ENCODE results near the gene AHRR. TPM values are rescaled to one million over a fixed set of nuclear protein-coding genes. Genes with fewer than 3 reads are reported as not detected.
"Not testable (repeated sequence)": the region's sequence is repeated elsewhere in the genome, so short reads cannot be mapped to it uniquely, and the experiment has no call there.

Gene AHRR
- total RNA-seq, 2 donors from 2014 or later = 1.9 to 2.1 TPM

GRCh38 chr5:308672-309271 lies 12.7 kb upstream of the AHRR start:
- TF ChIP-seq CTCF (IDR thresholded peaks at IDR 0.05) = no peak
- intact Hi-C loops (cut with DNase I) = no loop called here
- no peak for DNase-seq

GRCh38 chr5:309831-310230 lies 11.7 kb upstream of the AHRR start:
- H3K9me3 ChIP-seq; DNase-seq; H3K27ac ChIP-seq; H3K27me3 ChIP-seq; H3K4me3 ChIP-seq; H3K9ac ChIP-seq (ENCODE audit: low read depth in 2 of 2, low read length in 2 of 2); H3K36me3 ChIP-seq; intact Hi-C loops (cut with DNase I); H3K4me1 ChIP-seq: not testable (repeated sequence)

More at GRCh38 chr5:308672-309271, 12.7 kb upstream of the AHRR start:
- no peak overlapping the region for H3K27ac ChIP-seq
- H3K4me3 ChIP-seq = no peak overlapping the region
- peaks cover 6% of the 10 kb centered on the region for H3K36me3 ChIP-seq
- H3K27me3 ChIP-seq = no peaks in the 10 kb centered on the region
- H3K4me1 ChIP-seq = no peaks in the 10 kb centered on the region
- H3K9me3 ChIP-seq = no peaks in the 10 kb centered on the region
- H3K9ac ChIP-seq (ENCODE audit: low read depth in 2 of 2, low read length in 2 of 2) = no peak overlapping the region

GRCh38 chr5:310516-310915 lies 11.0 kb upstream of the AHRR start:
- H3K27ac ChIP-seq = no peak overlapping the region
- no peaks in the 10 kb centered on the region for H3K4me1 ChIP-seq
- peaks cover 6% of the 10 kb centered on the region for H3K36me3 ChIP-seq
- H3K9ac ChIP-seq (ENCODE audit: low read depth in 2 of 2, low read length in 2 of 2) = no peak overlapping the region
- no peaks in the 10 kb centered on the region for H3K9me3 ChIP-seq
- H3K4me3 ChIP-seq = no peak overlapping the region
- H3K27me3 ChIP-seq = no peaks in the 10 kb centered on the region
- intact Hi-C loops (cut with DNase I) = no loop called here
- DNase-seq = no peak
- TF ChIP-seq CTCF (IDR thresholded peaks at IDR 0.05) = no peak

GRCh38 chr5:310941-311434 lies 10.5 kb upstream of the AHRR start:
- no peak overlapping the region for H3K27ac ChIP-seq
- intact Hi-C loops (cut with DNase I) = no loop called here
- no peak for DNase-seq
- no peaks in the 10 kb centered on the region for H3K4me1 ChIP-seq
- H3K27me3 ChIP-seq = no peaks in the 10 kb centered on the region
- no peak overlapping the region for H3K4me3 ChIP-seq
- peaks cover 5% of the 10 kb centered on the region for H3K36me3 ChIP-seq
- TF ChIP-seq CTCF (IDR thresholded peaks at IDR 0.05) = no peak
- no peaks in the 10 kb centered on the region for H3K9me3 ChIP-seq
- no peak overlapping the region for H3K9ac ChIP-seq (ENCODE audit: low read depth in 2 of 2, low read length in 2 of 2)

DNA sequence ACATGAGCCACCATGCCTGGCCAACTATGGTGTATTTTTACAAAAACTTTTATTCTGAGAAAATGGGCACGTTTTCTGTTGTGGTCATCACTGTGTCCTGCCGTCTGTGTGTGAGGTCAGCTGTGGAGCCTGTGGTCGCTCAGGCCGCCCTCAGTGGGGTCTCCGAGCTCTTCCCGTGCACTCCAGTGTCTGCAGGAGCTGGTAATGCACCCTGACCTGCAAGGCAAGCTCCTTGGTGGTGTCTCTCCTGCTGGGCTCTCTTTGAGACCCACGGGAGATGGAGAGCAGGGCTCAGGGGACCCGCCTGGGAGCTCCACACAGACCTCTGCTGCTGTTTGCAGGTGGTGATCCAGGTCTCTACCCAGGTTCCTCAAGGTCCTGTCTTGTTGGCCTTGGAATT lies 9.6 kb upstream of the AHRR start:
- intact Hi-C loops (cut with DNase I) = no loop called here

More for the DNA sequence above, 9.6 kb upstream of the AHRR start:
- Histone ChIP-seq H3K27ac (no peak overlapping the region), H3K9ac (ENCODE audit: low read depth in 2 of 2, low read length in 2 of 2) (no peak overlapping the region), H3K36me3 (no peaks in the 10 kb centered on the region), H3K4me3 (no peak overlapping the region), H3K27me3 (no peaks in the 10 kb centered on the region), H3K9me3 (no peaks in the 10 kb centered on the region), H3K4me1 (no peaks in the 10 kb centered on the region)
- no peak for TF ChIP-seq CTCF (IDR thresholded peaks at IDR 0.05)
- DNase-seq = no peak

Data from colonic mucosa (tissue), 4 donors.